K562 (cell line): ENCODE measurements around the gene DPF1. TPM values are rescaled to one million over a fixed set of nuclear protein-coding genes. Genes with fewer than 3 reads are reported as not detected.

ENCODE experiments used
- ATAC-seq: fragments of 200-7000 bp; cut with Tn5 transposase; 3 replicates; pipeline ENCODE4 v1.9.1; 2020; ENCODE audit warnings: moderate library complexity
- BruUV-seq: library from RNA; stranded (reverse); fragments of 400-500 nt; replicated peaks from 2 replicates; lab custom pipeline; 2021; lab: Mats Ljungman, UMichigan
- CTCF ChIA-PET: fragments of 300-600 bp; formaldehyde crosslinking; extraction: SDS; loops from one replicate; lab custom pipeline; 2021; ENCODE audit warnings: low intra/inter-chr PET ratio; lab: Yijun Ruan, JAX
- POLR2A ChIA-PET: fragments of 300-600, 350-650 bp; sonication (Branson Sonifier 250); formaldehyde crosslinking; extraction: SDS; loops from one replicate; lab custom pipeline; 2021; ENCODE audit warnings: antibody characterized with exemption, inconsistent platforms; lab: Yijun Ruan, JAX
- DNase-seq, 4 experiments: peaks; one replicate each; pipeline versions ENCODE4 v3.0.0 to v3.0.0-alpha.2; 2011 to 2018; ENCODE audit warnings: low spot score in 3 of 4, mixed read lengths in 3 of 4; ENCODE audit errors: extremely low read depth in 1 of 4
- FAIRE-seq: peaks from 2 replicates; lab custom pipeline; 2011; peaks lifted over from hg19 to GRCh38; lab: Jason Lieb, UNC
- H2AFZ ChIP-seq: 2 replicates; pipeline ENCODE4 v1.6.0; 2011; ENCODE audit warnings: low read depth, low read length, control low read depth, inconsistent platforms
- H3K27ac ChIP-seq: fragments of 200-600 bp; 3 replicates; pipeline ENCODE4 v1.8.0; 2011; ENCODE audit warnings: low read depth, mild to moderate bottlenecking, control low read depth, inconsistent platforms, low read length, moderate library complexity, mixed read lengths; ENCODE audit errors: extremely low read depth
- H3K27me3 ChIP-seq, 2 experiments: fragments of 300-600 bp in 1 of 2; 2 replicates in 1 of 2; 3 replicates in 1 of 2; pipeline versions ENCODE4 v1.6.0 to v1.8.0; 2011; ENCODE audit warnings: inconsistent platforms in 2 of 2, low read length in 2 of 2, mild to moderate bottlenecking in 1 of 2, mixed read lengths in 1 of 2, moderate library complexity in 1 of 2; ENCODE audit not compliant: control insufficient read depth in 2 of 2, insufficient read depth in 2 of 2
- H3K36me3 ChIP-seq: fragments of 300-600 bp; 3 replicates; pipeline ENCODE4 v1.8.0; 2011; ENCODE audit warnings: mild to moderate bottlenecking, low read length, inconsistent platforms; ENCODE audit not compliant: control insufficient read depth, insufficient read depth
- H3K4me1 ChIP-seq, 2 experiments: fragments of 200-600 bp in 1 of 2; replicated peaks in 1 of 2; 2 replicates in 1 of 2; 3 replicates in 1 of 2; pipeline versions ENCODE4 v1.5.1 to v1.8.0; 2011; ENCODE audit warnings: inconsistent platforms in 2 of 2, low read length in 2 of 2, mild to moderate bottlenecking in 1 of 2, mixed read lengths in 1 of 2, moderate library complexity in 1 of 2; ENCODE audit not compliant: control insufficient read depth in 2 of 2, insufficient read depth in 2 of 2
- H3K4me2 ChIP-seq: 2 replicates; pipeline ENCODE4 v1.6.1; 2011; ENCODE audit warnings: low read length, control low read depth, inconsistent platforms, mixed read lengths; ENCODE audit not compliant: insufficient read depth
- H3K4me3 ChIP-seq: fragments of 200-600 bp; sonication (generic), shearing (Covaris generic); 2 replicates; pipeline ENCODE4 v1.5.1; 2016; ENCODE audit warnings: control low read depth, inconsistent platforms
- H3K79me2 ChIP-seq: fragments of 200-600 bp; 3 replicates; pipeline ENCODE4 v1.8.0; 2011; ENCODE audit warnings: low read length, inconsistent platforms; ENCODE audit not compliant: control insufficient read depth, insufficient read depth
- H3K9ac ChIP-seq, 2 experiments: 2 replicates each; pipeline versions ENCODE4 v1.6.0 to v1.6.1; 2011; ENCODE audit warnings: low read depth in 2 of 2, low read length in 2 of 2, control low read depth in 1 of 2, inconsistent platforms in 1 of 2, mild to moderate bottlenecking in 1 of 2, mixed read lengths in 1 of 2; ENCODE audit not compliant: insufficient read depth in 1 of 2
- H3K9me1 ChIP-seq: one replicate; pipeline ENCODE4 v1.6.0; 2011; ENCODE audit warnings: inconsistent platforms, mild to moderate bottlenecking, low read length, moderate library complexity; ENCODE audit not compliant: control insufficient read depth, insufficient read depth
- H3K9me3 ChIP-seq: replicated peaks from 2 replicates; pipeline ENCODE4 v1.5.1; 2011; ENCODE audit warnings: low read depth, low read length, inconsistent platforms; ENCODE audit not compliant: control insufficient read depth, insufficient read depth
- H4K20me1 ChIP-seq: replicated peaks from 2 replicates; pipeline ENCODE4 v1.6.1; 2011; ENCODE audit warnings: low read length, inconsistent platforms, mixed read lengths; ENCODE audit not compliant: control insufficient read depth, insufficient read depth
- ARNT ChIP-seq, 2 experiments: fragments of 450-650 bp; IDR thresholded peaks; 2 replicates each; pipeline ENCODE4 v1.6.1; 2016; ENCODE audit warnings: mild to moderate bottlenecking in 1 of 2
- NFE2L1 ChIP-seq: fragments of 450-650 bp; IDR thresholded peaks from 2 replicates; pipeline ENCODE4 v1.6.1; 2016; ENCODE audit warnings: missing genetic modification characterization, low read depth, mild to moderate bottlenecking, missing compliant biosample characterization, moderate library complexity, borderline replicate concordance
- STAT5A ChIP-seq: IDR thresholded peaks from 2 replicates; pipeline ENCODE4 v1.6.1; 2012; ENCODE audit warnings: low read length, inconsistent platforms, borderline replicate concordance
- ZNF263 ChIP-seq: sonication (generic); formaldehyde crosslinking; IDR thresholded peaks from 2 replicates; pipeline ENCODE4 v1.8.0; 2022; ENCODE audit warnings: mild to moderate bottlenecking, missing genetic modification reagents, borderline replicate concordance
- ZNF436 ChIP-seq: fragments of 250-450, 450-650 bp; sonication (Bioruptor Pico); formaldehyde crosslinking; IDR thresholded peaks from 2 replicates; pipeline ENCODE4 v1.7.0; 2020; ENCODE audit warnings: mild to moderate bottlenecking
- WGBS: fragments of 100-300 bp; shearing (Covaris generic); methylation state at CpG from one replicate; pipeline ENCODE4 v1.1.6; 2016; ENCODE audit warnings: low coverage, mixed read lengths; ENCODE audit not compliant: insufficient coverage; ENCODE audit errors: missing lambda C conversion rate; 5-methylcytosine and 5-hydroxymethylcytosine counted together
- in situ Hi-C: fragments of 300-500 bp; cut with MboI; formaldehyde crosslinking; loops from 4 replicates; pipeline ENCODE4 v1.15.0; 2018; ENCODE audit warnings: inconsistent platforms, mixed read lengths
- intact Hi-C: fragments of 100-400 bp; cut with micrococcal nuclease; formaldehyde crosslinking; loops from 2 replicates; pipeline ENCODE4 v1.14.2; 2022
- polyA plus RNA-seq, 8 experiments: library from polyadenylated mRNA; depleted of rRNA in 4 of 8; stranded (reverse) in 5 of 8; unstranded in 3 of 8; fragments of >200 nt; fragmentation: Nextera tagmentation in 2 of 8; fragmentation: Illumina TruSeq in 1 of 8; extraction: Ambion mirVana in 2 of 8; extraction: Trizol in 1 of 8; gene quantifications; 2 replicates each; pipeline versions ENCODE4 v1.2.1 to v1.2.3, GENCODE V29; 2011 to 2014; ENCODE audit warnings: inconsistent platforms in 1 of 8, missing spikeins in 1 of 8
- total RNA-seq, 7 experiments: library from RNA; depleted of rRNA in 6 of 7; stranded (reverse); fragments of >200 nt in 6 of 7; fragmentation: Illumina TruSeq in 2 of 7; extraction: Trizol in 2 of 7; gene quantifications; 2 replicates each; pipeline versions ENCODE4 v1.2.1 to v1.2.3, GENCODE V29; 2011 to 2021; ENCODE audit warnings: low replicate concordance in 1 of 7
- TF ChIP-seq, protein P1 (sequence below): fragments of 450-650 bp; IDR thresholded peaks from 2 replicates; pipeline ENCODE4 v1.6.1; 2017; ENCODE audit warnings: antibody characterized with exemption, mild to moderate bottlenecking
- TF ChIP-seq, protein P2 (sequence below): fragments of 450-650 bp; IDR thresholded peaks from 2 replicates; pipeline ENCODE4 v1.7.0; 2016; ENCODE audit warnings: borderline replicate concordance
- TF ChIP-seq, protein P3 (sequence below): fragments of 250-450 bp; sonication (Bioruptor Pico); IDR thresholded peaks from 2 replicates; pipeline ENCODE4 v1.5.0; 2021

DPF1 gene
- total and polyA plus RNA-seq, 9 of the 15 experiments (the other 6 are each of a cell fraction or from before 2014, with no cell fraction given) = 0.10 to 5.7 (median 3.1) TPM

DNA sequence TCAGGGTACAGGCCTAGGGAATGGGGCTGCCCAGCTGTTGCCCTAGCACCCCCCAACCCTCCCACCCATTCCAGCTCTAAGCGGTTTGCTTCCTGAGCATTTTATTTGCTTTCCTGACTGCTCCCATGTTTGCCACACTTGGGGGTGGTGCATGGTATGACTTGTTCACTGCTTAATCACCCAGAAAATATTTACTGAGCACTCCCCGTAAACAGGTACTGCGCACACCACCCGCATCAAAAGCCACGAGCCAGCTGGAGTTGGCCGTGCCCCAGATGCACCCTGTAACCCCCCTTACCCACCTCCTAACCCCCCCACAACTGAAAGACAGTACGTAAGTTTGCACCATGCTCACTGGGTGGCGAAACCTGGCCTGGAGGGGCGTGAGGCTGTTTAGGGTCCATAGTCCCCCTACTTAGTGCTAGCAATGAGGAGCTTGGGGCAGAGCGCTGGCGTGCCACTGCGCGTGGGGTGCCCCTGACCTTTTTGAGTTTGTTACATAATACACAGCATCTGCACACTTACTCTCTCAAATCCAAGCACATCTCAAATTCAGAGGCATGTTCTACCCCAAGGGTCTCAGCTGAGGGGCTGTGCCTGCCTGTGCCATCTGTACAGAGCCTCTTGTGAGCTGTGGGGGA, 29.8 kb downstream of the DPF1 start:
- ATAC-seq = no peak
- no TSS peak for BruUV-seq
- peaks cover 0 to 2% of the 10 kb centered on the region in 2 experiments; a peak in 3 of 5 replicates for H3K27me3 ChIP-seq
- no peak overlapping the region for H3K27ac ChIP-seq
- no peaks in the 10 kb centered on the region for H4K20me1 ChIP-seq
- FAIRE-seq = no peak
- ChIA-PET CTCF (no interaction called here), POLR2A (no interaction called here)
- in situ Hi-C loops = no loop called here
- 59% methylated on average over 10 of the region's 13 CpGs for WGBS
- no peaks in the 10 kb centered on the region for H3K9me1 ChIP-seq
- TF ChIP-seq NFE2L1 (tag) (no peak), STAT5A (no peak), ARNT (IDR thresholded peaks at IDR 0.05) (no peak), ZNF263 (no peak), ZNF436 (no peak)
- TF ChIP-seq, protein P1, sequence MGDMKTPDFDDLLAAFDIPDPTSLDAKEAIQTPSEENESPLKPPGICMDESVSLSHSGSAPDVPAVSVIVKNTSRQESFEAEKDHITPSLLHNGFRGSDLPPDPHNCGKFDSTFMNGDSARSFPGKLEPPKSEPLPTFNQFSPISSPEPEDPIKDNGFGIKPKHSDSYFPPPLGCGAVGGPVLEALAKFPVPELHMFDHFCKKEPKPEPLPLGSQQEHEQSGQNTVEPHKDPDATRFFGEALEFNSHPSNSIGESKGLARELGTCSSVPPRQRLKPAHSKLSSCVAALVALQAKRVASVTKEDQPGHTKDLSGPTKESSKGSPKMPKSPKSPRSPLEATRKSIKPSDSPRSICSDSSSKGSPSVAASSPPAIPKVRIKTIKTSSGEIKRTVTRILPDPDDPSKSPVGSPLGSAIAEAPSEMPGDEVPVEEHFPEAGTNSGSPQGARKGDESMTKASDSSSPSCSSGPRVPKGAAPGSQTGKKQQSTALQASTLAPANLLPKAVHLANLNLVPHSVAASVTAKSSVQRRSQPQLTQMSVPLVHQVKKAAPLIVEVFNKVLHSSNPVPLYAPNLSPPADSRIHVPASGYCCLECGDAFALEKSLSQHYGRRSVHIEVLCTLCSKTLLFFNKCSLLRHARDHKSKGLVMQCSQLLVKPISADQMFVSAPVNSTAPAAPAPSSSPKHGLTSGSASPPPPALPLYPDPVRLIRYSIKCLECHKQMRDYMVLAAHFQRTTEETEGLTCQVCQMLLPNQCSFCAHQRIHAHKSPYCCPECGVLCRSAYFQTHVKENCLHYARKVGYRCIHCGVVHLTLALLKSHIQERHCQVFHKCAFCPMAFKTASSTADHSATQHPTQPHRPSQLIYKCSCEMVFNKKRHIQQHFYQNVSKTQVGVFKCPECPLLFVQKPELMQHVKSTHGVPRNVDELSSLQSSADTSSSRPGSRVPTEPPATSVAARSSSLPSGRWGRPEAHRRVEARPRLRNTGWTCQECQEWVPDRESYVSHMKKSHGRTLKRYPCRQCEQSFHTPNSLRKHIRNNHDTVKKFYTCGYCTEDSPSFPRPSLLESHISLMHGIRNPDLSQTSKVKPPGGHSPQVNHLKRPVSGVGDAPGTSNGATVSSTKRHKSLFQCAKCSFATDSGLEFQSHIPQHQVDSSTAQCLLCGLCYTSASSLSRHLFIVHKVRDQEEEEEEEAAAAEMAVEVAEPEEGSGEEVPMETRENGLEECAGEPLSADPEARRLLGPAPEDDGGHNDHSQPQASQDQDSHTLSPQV = no peak
- TF ChIP-seq, protein P2, sequence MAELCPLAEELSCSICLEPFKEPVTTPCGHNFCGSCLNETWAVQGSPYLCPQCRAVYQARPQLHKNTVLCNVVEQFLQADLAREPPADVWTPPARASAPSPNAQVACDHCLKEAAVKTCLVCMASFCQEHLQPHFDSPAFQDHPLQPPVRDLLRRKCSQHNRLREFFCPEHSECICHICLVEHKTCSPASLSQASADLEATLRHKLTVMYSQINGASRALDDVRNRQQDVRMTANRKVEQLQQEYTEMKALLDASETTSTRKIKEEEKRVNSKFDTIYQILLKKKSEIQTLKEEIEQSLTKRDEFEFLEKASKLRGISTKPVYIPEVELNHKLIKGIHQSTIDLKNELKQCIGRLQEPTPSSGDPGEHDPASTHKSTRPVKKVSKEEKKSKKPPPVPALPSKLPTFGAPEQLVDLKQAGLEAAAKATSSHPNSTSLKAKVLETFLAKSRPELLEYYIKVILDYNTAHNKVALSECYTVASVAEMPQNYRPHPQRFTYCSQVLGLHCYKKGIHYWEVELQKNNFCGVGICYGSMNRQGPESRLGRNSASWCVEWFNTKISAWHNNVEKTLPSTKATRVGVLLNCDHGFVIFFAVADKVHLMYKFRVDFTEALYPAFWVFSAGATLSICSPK = no peak
- TF ChIP-seq, protein P3, sequence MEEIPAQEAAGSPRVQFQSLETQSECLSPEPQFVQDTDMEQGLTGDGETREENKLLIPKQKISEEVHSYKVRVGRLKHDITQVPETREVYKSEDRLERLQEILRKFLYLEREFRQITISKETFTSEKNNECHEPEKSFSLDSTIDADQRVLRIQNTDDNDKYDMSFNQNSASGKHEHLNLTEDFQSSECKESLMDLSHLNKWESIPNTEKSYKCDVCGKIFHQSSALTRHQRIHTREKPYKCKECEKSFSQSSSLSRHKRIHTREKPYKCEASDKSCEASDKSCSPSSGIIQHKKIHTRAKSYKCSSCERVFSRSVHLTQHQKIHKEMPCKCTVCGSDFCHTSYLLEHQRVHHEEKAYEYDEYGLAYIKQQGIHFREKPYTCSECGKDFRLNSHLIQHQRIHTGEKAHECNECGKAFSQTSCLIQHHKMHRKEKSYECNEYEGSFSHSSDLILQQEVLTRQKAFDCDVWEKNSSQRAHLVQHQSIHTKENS (CRISPR knock-in tag) = no peak
- no peak overlapping the region for H3K9ac ChIP-seq
- H3K36me3 ChIP-seq = no peaks in the 10 kb centered on the region
- peaks cover 0 to 26% of the 10 kb centered on the region in 2 experiments; a peak in 2 of 5 replicates for H3K4me1 ChIP-seq
- DNase-seq = no peak
- H3K79me2 ChIP-seq = no peaks in the 10 kb centered on the region
- no peaks in the 10 kb centered on the region for H3K9me3 ChIP-seq
- H3K4me3 ChIP-seq = no peak overlapping the region
- no peak overlapping the region for H2AFZ ChIP-seq
- intact Hi-C loops = no loop called here
- H3K4me2 ChIP-seq = no peak overlapping the region
